Measurements from ENCODE around the gene SERPINB1.

The SERPINB1 gene

DNA sequence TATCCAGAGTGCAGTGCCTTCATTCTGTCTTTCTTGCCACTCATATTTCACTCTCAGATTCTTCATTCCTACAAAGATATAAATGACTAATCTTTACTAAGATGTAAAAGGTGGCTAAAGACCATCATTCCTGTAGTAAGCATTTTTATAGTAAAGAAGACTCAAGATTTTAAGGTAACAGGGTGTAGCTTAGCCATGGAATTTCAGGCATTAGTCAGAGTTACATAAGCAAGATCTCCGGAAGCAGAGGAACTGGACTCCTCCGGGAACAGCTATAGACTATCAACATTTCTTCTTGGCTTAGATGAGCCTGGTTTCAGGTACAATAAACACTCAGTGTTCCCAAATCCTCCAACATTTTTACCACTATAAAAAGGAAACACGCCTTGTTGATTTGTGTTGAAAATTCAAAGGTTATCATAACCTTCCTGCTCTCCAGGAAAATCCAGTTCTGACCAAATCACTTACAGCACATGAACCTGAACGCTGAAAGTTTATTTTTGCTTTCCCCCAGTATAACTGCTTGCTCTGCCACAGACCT lies 23.7 kb downstream of the SERPINB1 start:
- no peak for TF ChIP-seq FOXK2 (IDR thresholded peaks at IDR 0.05)
- TF ChIP-seq L3MBTL2 (conservative IDR thresholded peaks at IDR 0.05), result no peak
- no peak for TF ChIP-seq FOXA1 (IDR thresholded peaks at IDR 0.05)
- TF ChIP-seq LEF1 (IDR thresholded peaks at IDR 0.05; ENCODE audit: borderline replicate concordance), result no peak
- no peak for TF ChIP-seq FOXM1 (IDR thresholded peaks at IDR 0.05; ENCODE audit: borderline replicate concordance)
- ChIA-PET CTCF (interaction anchor here (0.7 to 1.3 kb wide), 2 partner anchors 13 to 135 kb away, joined by 3 to 5 read pairs; no protein-coding TSS in a partner anchor), POLR2A (interaction anchor here (0.8 to 2.9 kb wide), 4 partner anchors 22 to 172 kb away, joined by 3 to 9 read pairs (median 4); partner anchors contain the start of gene WRNIP1)
- no peak for DNase-seq (ENCODE audit: extremely low spot score)

DNA sequence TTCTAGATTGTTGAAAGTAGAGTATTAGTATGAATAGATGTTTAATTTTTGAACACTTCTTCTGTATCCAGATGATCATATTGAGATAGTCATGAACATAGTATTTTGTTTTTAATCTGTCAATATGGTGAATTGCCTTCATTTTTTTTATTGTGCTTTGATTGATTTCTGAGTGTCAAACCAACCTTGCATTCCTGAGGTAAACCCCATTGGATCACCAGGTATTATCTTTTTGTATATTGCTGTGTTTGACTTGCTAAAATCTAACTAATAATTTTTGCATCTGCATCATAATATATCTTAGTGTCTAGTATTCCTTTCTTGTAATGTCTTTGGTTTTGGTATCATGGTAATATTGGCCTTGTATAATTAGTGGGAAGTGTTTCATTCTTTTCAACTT lies 25.5 kb downstream of the SERPINB1 start:
- TF ChIP-seq ARNT (IDR thresholded peaks at IDR 0.05) (no peak), HDGF (IDR thresholded peaks at IDR 0.05; ENCODE audit: borderline replicate concordance) (no peak), SUZ12 (IDR thresholded peaks at IDR 0.05) (no peak), FOXK2 (IDR thresholded peaks at IDR 0.05) (no peak), NFRKB (IDR thresholded peaks at IDR 0.05) (no peak), ELF4 (IDR thresholded peaks at IDR 0.05) (no peak), CTBP1 (IDR thresholded peaks at IDR 0.05; ENCODE audit: borderline replicate concordance) (no peak), L3MBTL2 (conservative IDR thresholded peaks at IDR 0.05) (no peak), FOXM1 (IDR thresholded peaks at IDR 0.05; ENCODE audit: borderline replicate concordance) (no peak), ZNF384 (IDR thresholded peaks at IDR 0.05) (no peak), TARDBP (IDR thresholded peaks at IDR 0.05) (no peak)
- DNase-seq (ENCODE audit: extremely low spot score), result no peak
- ChIA-PET CTCF (no interaction called here), POLR2A (no interaction called here)

DNA sequence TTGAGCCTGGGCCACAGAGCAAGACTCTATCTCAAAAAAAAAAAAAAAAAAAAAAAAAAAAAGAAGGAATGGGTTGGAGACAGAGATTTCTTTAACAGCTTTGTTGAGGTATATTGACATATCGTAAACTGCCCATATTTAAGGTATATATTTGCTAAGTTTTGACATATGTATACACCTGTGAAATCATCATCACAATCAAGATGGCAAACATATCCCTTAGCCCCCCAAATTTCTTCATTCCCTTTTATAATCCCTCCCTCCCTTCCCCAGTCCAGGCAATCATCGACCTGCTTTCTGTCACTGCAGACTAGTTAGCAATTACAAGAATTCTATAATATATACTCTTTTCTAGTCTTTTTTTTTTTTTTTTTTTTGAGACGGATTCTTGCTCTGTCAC lies 29.0 kb downstream of the SERPINB1 start:
- ChIA-PET CTCF (no interaction called here), POLR2A (no interaction called here)
- TF ChIP-seq NFRKB (IDR thresholded peaks at IDR 0.05) (no peak), ELF4 (IDR thresholded peaks at IDR 0.05) (no peak), SP1 (IDR thresholded peaks at IDR 0.05) (no peak)
- no peak for DNase-seq (ENCODE audit: extremely low spot score)

DNA sequence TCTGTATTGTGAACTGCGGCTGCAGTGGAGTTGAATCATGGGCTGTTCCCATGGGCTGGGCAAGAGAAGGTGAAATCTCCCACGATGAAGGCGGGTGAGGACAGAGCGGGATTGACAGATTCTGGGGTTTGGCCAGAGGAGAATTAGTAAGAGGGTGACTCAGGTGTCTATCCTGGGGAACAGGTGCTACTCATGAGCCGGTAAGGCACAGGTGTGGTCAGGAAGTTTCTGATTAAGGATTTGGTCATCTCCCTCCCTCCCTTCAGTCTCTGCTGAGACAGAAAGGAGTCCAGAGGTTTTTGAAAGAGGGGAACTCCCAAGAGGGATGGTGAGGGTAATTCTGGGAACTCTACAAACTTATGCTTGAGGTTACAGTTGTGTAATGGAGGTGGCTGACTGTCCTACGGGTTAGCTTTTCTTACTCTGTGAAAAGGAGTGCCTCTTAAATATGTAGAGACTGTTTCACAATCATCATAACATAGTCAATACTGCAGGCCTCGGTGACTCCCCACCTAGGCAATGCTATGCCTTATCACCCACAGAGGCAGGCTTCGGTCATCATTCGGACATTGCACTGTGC lies 31.5 kb downstream of the SERPINB1 start:
- TF ChIP-seq, protein P1, sequence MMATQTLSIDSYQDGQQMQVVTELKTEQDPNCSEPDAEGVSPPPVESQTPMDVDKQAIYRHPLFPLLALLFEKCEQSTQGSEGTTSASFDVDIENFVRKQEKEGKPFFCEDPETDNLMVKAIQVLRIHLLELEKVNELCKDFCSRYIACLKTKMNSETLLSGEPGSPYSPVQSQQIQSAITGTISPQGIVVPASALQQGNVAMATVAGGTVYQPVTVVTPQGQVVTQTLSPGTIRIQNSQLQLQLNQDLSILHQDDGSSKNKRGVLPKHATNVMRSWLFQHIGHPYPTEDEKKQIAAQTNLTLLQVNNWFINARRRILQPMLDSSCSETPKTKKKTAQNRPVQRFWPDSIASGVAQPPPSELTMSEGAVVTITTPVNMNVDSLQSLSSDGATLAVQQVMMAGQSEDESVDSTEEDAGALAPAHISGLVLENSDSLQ (IDR thresholded peaks at IDR 0.05), result no peak
- TF ChIP-seq SUZ12 (IDR thresholded peaks at IDR 0.05) (no peak), TARDBP (IDR thresholded peaks at IDR 0.05) (no peak), CTBP1 (IDR thresholded peaks at IDR 0.05; ENCODE audit: borderline replicate concordance) (no peak), FOXM1 (IDR thresholded peaks at IDR 0.05; ENCODE audit: borderline replicate concordance) (no peak), ARNT (IDR thresholded peaks at IDR 0.05) (no peak), SP1 (IDR thresholded peaks at IDR 0.05) (no peak), FOXK2 (IDR thresholded peaks at IDR 0.05) (no peak), HDGF (IDR thresholded peaks at IDR 0.05; ENCODE audit: borderline replicate concordance) (no peak), ZNF384 (IDR thresholded peaks at IDR 0.05) (no peak), FOXA1 (IDR thresholded peaks at IDR 0.05) (no peak), NFRKB (IDR thresholded peaks at IDR 0.05) (no peak), L3MBTL2 (conservative IDR thresholded peaks at IDR 0.05) (no peak), BHLHE40 (IDR thresholded peaks at IDR 0.05; ENCODE audit: borderline replicate concordance) (no peak), ELF4 (IDR thresholded peaks at IDR 0.05) (no peak), LEF1 (IDR thresholded peaks at IDR 0.05; ENCODE audit: borderline replicate concordance) (no peak)

DNA sequence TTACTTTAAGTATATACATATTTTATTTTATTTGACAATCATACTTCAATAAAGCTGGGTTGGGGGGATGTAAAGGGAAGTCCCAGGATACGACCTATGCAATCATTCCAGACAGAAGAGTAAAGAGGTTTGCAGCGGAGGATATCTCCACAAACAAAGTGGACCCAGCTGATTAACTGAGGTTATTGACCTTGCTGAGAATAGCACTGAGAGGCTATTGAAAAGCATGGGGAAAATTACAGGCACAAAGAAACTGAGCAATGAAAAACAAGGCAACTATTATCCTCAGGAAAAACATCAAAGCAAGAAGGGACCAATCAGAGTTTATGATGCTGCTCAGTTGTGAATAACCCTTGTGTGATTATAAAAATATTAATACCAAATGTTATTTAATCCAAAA lies 32.6 kb downstream of the SERPINB1 start:
- ChIA-PET POLR2A (no interaction called here), CTCF (no interaction called here)
- DNase-seq (ENCODE audit: extremely low spot score), result no peak
- TF ChIP-seq, protein P1 (IDR thresholded peaks at IDR 0.05), result no peak
- TF ChIP-seq SP1 (IDR thresholded peaks at IDR 0.05) (no peak), TARDBP (IDR thresholded peaks at IDR 0.05) (no peak), SUZ12 (IDR thresholded peaks at IDR 0.05) (no peak), ZNF384 (IDR thresholded peaks at IDR 0.05) (no peak), FOXA1 (IDR thresholded peaks at IDR 0.05) (no peak), ARNT (IDR thresholded peaks at IDR 0.05) (no peak), NFRKB (IDR thresholded peaks at IDR 0.05) (no peak), LEF1 (IDR thresholded peaks at IDR 0.05; ENCODE audit: borderline replicate concordance) (no peak), L3MBTL2 (conservative IDR thresholded peaks at IDR 0.05) (no peak), HDGF (IDR thresholded peaks at IDR 0.05; ENCODE audit: borderline replicate concordance) (no peak), CTBP1 (IDR thresholded peaks at IDR 0.05; ENCODE audit: borderline replicate concordance) (no peak)

More for the DNA sequence above, 31.5 kb downstream of the SERPINB1 start:
- DNase-seq (ENCODE audit: extremely low spot score), result no peak
- CTCF ChIA-PET, result interaction anchor here (0.9 kb wide), 1 partner anchor 19 kb away, joined by 3 read pairs; no protein-coding TSS in a partner anchor
- POLR2A ChIA-PET, result no interaction called here

DNA sequence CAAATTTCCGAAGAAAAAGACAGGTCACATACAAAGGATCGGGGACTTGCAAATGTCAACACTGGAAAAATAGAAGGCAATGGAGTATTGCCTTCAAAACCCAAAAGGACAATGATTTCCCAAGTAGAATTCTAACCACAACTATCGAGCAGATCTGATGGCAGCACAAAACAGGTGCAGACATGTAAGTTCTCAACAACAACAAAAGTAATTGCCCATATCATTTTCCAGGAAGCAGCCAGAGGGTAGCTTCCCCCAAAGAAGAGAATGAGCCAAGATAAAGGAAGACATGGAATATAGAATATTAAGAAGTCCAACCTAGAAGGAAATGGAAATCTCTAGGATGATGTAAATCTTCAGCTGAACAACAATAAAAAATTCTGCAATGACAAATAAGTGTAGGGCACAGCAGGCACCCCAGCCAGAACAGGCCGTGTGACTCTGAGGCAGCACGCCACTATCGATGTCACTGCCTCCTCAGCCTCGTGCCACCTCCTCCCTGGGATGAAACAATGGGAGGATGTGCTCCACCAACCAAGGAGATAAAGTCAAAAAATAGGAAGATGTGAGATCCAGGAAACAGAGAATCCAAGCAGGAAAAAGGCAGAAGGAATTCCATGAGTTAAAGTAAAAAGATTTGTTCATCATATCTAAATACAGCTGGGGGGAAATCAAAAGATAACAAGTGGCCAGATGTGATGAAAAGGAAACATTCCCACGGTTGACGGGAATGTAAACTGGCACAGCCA lies 34.1 kb downstream of the SERPINB1 start:
- ChIA-PET POLR2A (no interaction called here), CTCF (no interaction called here)
- no peak for DNase-seq (ENCODE audit: extremely low spot score)
- no peak for TF ChIP-seq FOXA1 (IDR thresholded peaks at IDR 0.05)
- TF ChIP-seq ZNF384 (IDR thresholded peaks at IDR 0.05), result no peak
- TF ChIP-seq ARNT (IDR thresholded peaks at IDR 0.05), result no peak
- TF ChIP-seq ELF4 (IDR thresholded peaks at IDR 0.05), result no peak
- no peak for TF ChIP-seq FOXK2 (IDR thresholded peaks at IDR 0.05)
- peak; percentile 22; the same call in 1 of the 2 replicates for TF ChIP-seq L3MBTL2 (conservative IDR thresholded peaks at IDR 0.05)

DNA sequence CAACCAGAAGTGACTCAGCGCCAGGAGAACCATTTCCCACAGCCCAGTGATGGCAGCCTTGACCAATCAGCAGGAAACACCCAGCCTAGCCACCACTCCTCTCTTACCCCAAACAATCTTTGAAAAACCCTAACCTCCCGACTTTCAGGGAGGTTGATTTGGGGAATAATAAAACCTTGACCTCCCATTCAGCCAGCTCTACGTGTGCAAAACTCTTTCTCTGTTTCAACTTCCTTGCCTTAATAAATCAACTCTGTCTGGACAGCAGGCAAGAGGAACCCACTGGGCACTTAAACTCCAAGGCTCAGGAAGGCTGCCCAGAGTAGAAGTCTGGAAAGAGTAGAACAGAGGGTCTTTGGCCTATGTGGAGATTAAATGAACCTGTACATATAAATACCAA lies 35.0 kb downstream of the SERPINB1 start:
- TF ChIP-seq ELF4 (IDR thresholded peaks at IDR 0.05), result no peak
- TF ChIP-seq FOXA1 (IDR thresholded peaks at IDR 0.05), result no peak
- no peak for TF ChIP-seq BHLHE40 (IDR thresholded peaks at IDR 0.05; ENCODE audit: borderline replicate concordance)
- TF ChIP-seq TARDBP (IDR thresholded peaks at IDR 0.05), result no peak
- TF ChIP-seq LEF1 (IDR thresholded peaks at IDR 0.05; ENCODE audit: borderline replicate concordance), result no peak
- TF ChIP-seq ARNT (IDR thresholded peaks at IDR 0.05), result no peak
- TF ChIP-seq, protein P1 (IDR thresholded peaks at IDR 0.05), result no peak
- TF ChIP-seq SP1 (IDR thresholded peaks at IDR 0.05), result no peak
- TF ChIP-seq HDGF (IDR thresholded peaks at IDR 0.05; ENCODE audit: borderline replicate concordance), result no peak
- no peak for TF ChIP-seq SUZ12 (IDR thresholded peaks at IDR 0.05)
- no peak for TF ChIP-seq L3MBTL2 (conservative IDR thresholded peaks at IDR 0.05)
- TF ChIP-seq CTBP1 (IDR thresholded peaks at IDR 0.05; ENCODE audit: borderline replicate concordance), result no peak
- no peak for TF ChIP-seq NFRKB (IDR thresholded peaks at IDR 0.05)
- no peak for TF ChIP-seq FOXM1 (IDR thresholded peaks at IDR 0.05; ENCODE audit: borderline replicate concordance)
- TF ChIP-seq ZNF384 (IDR thresholded peaks at IDR 0.05), result no peak
- no peak for TF ChIP-seq FOXK2 (IDR thresholded peaks at IDR 0.05)
- ChIA-PET POLR2A (no interaction called here), CTCF (no interaction called here)
- DNase-seq (ENCODE audit: extremely low spot score), result no peak
